B cell (primary cell): ENCODE measurements around the gene FAM124A. TPM values are rescaled to one million over a fixed set of nuclear protein-coding genes. Genes with fewer than 3 reads are reported as not detected.

Experiments used
- ATAC-seq: fragments of 200-7000 bp; cut with Tn5 transposase; one replicate; pipeline ENCODE4 v1.10.0; 2021; ENCODE audit warnings: low read depth, mild to moderate bottlenecking, moderate number of reproducible peaks, moderate library complexity
- CTCF ChIA-PET: fragments of 350-600 bp; sonication (Branson Sonifier 250); formaldehyde crosslinking; loops from one replicate; lab custom pipeline; 2021; ENCODE audit warnings: antibody characterized with exemption, inconsistent platforms; lab: Charles Lee
- POLR2A ChIA-PET: fragments of 350-600 bp; sonication (Branson Sonifier 250); formaldehyde crosslinking; loops from one replicate; lab custom pipeline; 2021; ENCODE audit warnings: antibody characterized with exemption; lab: Charles Lee
- DNase-seq: peaks from one replicate; pipeline ENCODE4 v3.0.0; 2013
- H2AFZ ChIP-seq: 2 replicates; pipeline ENCODE4 v1.6.1; 2012; ENCODE audit warnings: mild to moderate bottlenecking, low read depth, low read length; ENCODE audit not compliant: insufficient read depth, poor library complexity, severe bottlenecking
- H3K27ac ChIP-seq, 2 donors: 1 replicate in 1 of 2; 2 replicates in 1 of 2; pipeline ENCODE4 v1.5.1; 2012 to 2013; ENCODE audit warnings: low read length in 2 of 2, mild to moderate bottlenecking in 2 of 2, moderate library complexity in 1 of 2
- H3K27me3 ChIP-seq, 4 experiments: fragments of 200-600 bp in 1 of 4; sonication (generic) in 1 of 4; replicated peaks in 1 of 4; 1 replicate in 2 of 4; 2 replicates in 2 of 4; pipeline versions ENCODE4 v1.6.1 to v1.7.0; 2013 to 2016; ENCODE audit warnings: low read length in 3 of 4, mild to moderate bottlenecking in 2 of 4, mixed read lengths in 1 of 4, moderate library complexity in 1 of 4; ENCODE audit not compliant: insufficient read depth in 4 of 4, control insufficient read depth in 3 of 4; ENCODE audit errors: control extremely low read depth in 1 of 4
- H3K36me3 ChIP-seq, 2 experiments: replicated peaks in 1 of 2; 1 replicate in 1 of 2; 2 replicates in 1 of 2; pipeline versions ENCODE4 v1.6.1 to v1.7.1; 2013; ENCODE audit warnings: low read length in 1 of 2; ENCODE audit not compliant: insufficient read depth in 2 of 2, control insufficient read depth in 1 of 2; ENCODE audit errors: control extremely low read depth in 1 of 2, extremely low read depth in 1 of 2
- H3K4me1 ChIP-seq, 2 donors: fragments of 200-600 bp in 1 of 2; sonication (generic) in 1 of 2; 1 replicate in 1 of 2; 2 replicates in 1 of 2; pipeline versions ENCODE4 v1.5.1 to v1.6.1; 2013 to 2017; ENCODE audit warnings: low read length in 2 of 2; ENCODE audit not compliant: control insufficient read depth in 2 of 2, insufficient read depth in 2 of 2
- H3K4me2 ChIP-seq: replicated peaks from 2 replicates; pipeline ENCODE3; 2012; ENCODE audit warnings: mild to moderate bottlenecking, low read depth, low read length; ENCODE audit not compliant: poor library complexity, severe bottlenecking
- H3K4me3 ChIP-seq, 5 experiments: fragments of 200-600 bp in 1 of 5; sonication (generic) in 1 of 5; 1 replicate in 3 of 5; 2 replicates in 2 of 5; pipeline versions ENCODE4 v1.5.1 to v1.7.0; 2011 to 2016; ENCODE audit warnings: low read length in 4 of 5, mild to moderate bottlenecking in 4 of 5, low read depth in 2 of 5, control low read depth in 1 of 5, moderate library complexity in 1 of 5; ENCODE audit not compliant: insufficient read depth in 1 of 5; ENCODE audit errors: control extremely low read depth in 1 of 5, extremely low read depth in 1 of 5
- H3K79me2 ChIP-seq: fragments of 200-600 bp; sonication (generic); one replicate; pipeline ENCODE4 v1.6.0; 2016; ENCODE audit warnings: low read length; ENCODE audit not compliant: control insufficient read depth, insufficient read depth
- H3K9ac ChIP-seq: fragments of 200-600 bp; sonication (generic); 2 replicates; pipeline ENCODE4 v1.6.1; 2017; ENCODE audit warnings: mild to moderate bottlenecking, low read length, moderate library complexity
- H3K9me3 ChIP-seq, 3 donors: one replicate each; pipeline versions ENCODE4 v1.6.1 to v1.7.1; 2013; ENCODE audit warnings: low read length in 2 of 3; ENCODE audit not compliant: control insufficient read depth in 2 of 3, insufficient read depth in 1 of 3; ENCODE audit errors: control extremely low read depth in 1 of 3
- H4K20me1 ChIP-seq: 2 replicates; pipeline ENCODE4 v1.6.0; 2012; ENCODE audit warnings: mild to moderate bottlenecking, low read length; ENCODE audit not compliant: insufficient read depth, control insufficient read depth, poor library complexity, severe bottlenecking
- H3K27ac Mint-ChIP-seq: one replicate; pipeline ENCODE4 v1.8.0; 2021; ENCODE audit warnings: mixed read lengths
- H3K27me3 Mint-ChIP-seq: one replicate; pipeline ENCODE4 v1.8.0; 2021; ENCODE audit warnings: mixed read lengths
- H3K4me1 Mint-ChIP-seq: one replicate; pipeline ENCODE4 v1.8.0; 2021; ENCODE audit warnings: mixed read lengths
- H3K4me3 Mint-ChIP-seq: one replicate; pipeline ENCODE4 v1.8.0; 2021; ENCODE audit warnings: mixed read lengths
- H3K9me3 Mint-ChIP-seq: one replicate; pipeline ENCODE4 v1.8.0; 2022; ENCODE audit warnings: mixed read lengths; ENCODE audit not compliant: insufficient read depth
- EZH2 ChIP-seq: IDR thresholded peaks from 2 replicates; pipeline ENCODE4 v1.6.1; 2012; ENCODE audit warnings: borderline replicate concordance, low read depth, mild to moderate bottlenecking, moderate library complexity, low read length; ENCODE audit not compliant: insufficient read depth, poor library complexity, severe bottlenecking
- WGBS: methylation state at CpG from one replicate; pipeline ENCODE4 v1.1.5; 2013; ENCODE audit warnings: missing lambda C conversion rate; ENCODE audit not compliant: insufficient coverage; 5-methylcytosine and 5-hydroxymethylcytosine counted together
- intact Hi-C: fragments of 100-400 bp; cut with micrococcal nuclease; formaldehyde crosslinking; loops from one replicate; pipeline ENCODE4 v1.10.0; 2022
- polyA plus RNA-seq: library from polyadenylated mRNA; depleted of rRNA; stranded (reverse); fragments of >200 nt; gene quantifications from 2 replicates; pipeline ENCODE4 v1.2.3, GENCODE V29; 2012
- total RNA-seq, 2 donors: library from RNA; stranded (reverse); fragments of 120-200 nt in 1 of 2; gene quantifications; 1 replicate in 1 of 2; 2 replicates in 1 of 2; pipeline versions ENCODE4 v1.2.3 to v1.2.4, GENCODE V29; 2013 to 2022
- TF ChIP-seq, protein P1 (sequence below): fragments of 200-600 bp; IDR thresholded peaks from one replicate; pipeline ENCODE4 v1.8.0; 2022; ENCODE audit warnings: antibody characterized with exemption, mild to moderate bottlenecking

The FAM124A gene
- total and polyA plus RNA-seq, 2 donors (not counting 1 experiment from before 2014, with no cell fraction given), result 0.09 to 0.39 TPM

DNA sequence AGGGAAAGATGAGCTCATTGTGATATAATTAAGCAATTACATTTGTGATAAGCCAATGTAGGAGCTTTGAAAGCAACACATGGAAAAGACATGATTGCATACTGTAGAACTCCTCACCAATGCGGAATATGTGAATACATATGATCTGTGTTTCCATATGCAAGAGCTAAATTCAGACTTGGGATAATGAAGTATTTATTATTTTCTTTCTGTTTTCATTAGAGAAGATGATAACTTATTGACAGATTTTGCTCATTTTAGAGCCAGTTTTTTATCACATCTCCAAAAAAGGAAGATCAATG lies 14.2 kb downstream of the FAM124A start:
- no peak overlapping the region for H2AFZ ChIP-seq
- no CpG with 5 or more reads among the region's 1 CpG for WGBS
- H3K9ac ChIP-seq, result no peak overlapping the region
- ChIA-PET POLR2A (no interaction called here), CTCF (interaction anchor here (1.2 kb wide), 1 partner anchor 17 kb away, joined by 3 read pairs; no protein-coding TSS in a partner anchor)
- H3K27me3 ChIP-seq, result peaks cover 0 to 4% (median 2%) of the 10 kb centered on the region in 4 experiments
- ATAC-seq (no peak), DNase-seq (no peak)
- Mint-ChIP-seq H3K27ac (no peak overlapping the region), H3K27me3 (peaks cover 22% of the 10 kb centered on the region), H3K4me3 (no peak overlapping the region), H3K9me3 (no peaks in the 10 kb centered on the region), H3K4me1 (no peaks in the 10 kb centered on the region)
- H4K20me1 ChIP-seq, result no peaks in the 10 kb centered on the region
- H3K36me3 ChIP-seq, result no peaks in the 10 kb centered on the region
- no peaks in the 10 kb centered on the region for H3K79me2 ChIP-seq
- peaks cover 0 to 4% (median 2%) of the 10 kb centered on the region in 3 donors for H3K9me3 ChIP-seq
- intact Hi-C loops, result no loop called here
- H3K4me3 ChIP-seq, result no peak overlapping the region
- TF ChIP-seq EZH2, result no peak
- TF ChIP-seq, protein P1, sequence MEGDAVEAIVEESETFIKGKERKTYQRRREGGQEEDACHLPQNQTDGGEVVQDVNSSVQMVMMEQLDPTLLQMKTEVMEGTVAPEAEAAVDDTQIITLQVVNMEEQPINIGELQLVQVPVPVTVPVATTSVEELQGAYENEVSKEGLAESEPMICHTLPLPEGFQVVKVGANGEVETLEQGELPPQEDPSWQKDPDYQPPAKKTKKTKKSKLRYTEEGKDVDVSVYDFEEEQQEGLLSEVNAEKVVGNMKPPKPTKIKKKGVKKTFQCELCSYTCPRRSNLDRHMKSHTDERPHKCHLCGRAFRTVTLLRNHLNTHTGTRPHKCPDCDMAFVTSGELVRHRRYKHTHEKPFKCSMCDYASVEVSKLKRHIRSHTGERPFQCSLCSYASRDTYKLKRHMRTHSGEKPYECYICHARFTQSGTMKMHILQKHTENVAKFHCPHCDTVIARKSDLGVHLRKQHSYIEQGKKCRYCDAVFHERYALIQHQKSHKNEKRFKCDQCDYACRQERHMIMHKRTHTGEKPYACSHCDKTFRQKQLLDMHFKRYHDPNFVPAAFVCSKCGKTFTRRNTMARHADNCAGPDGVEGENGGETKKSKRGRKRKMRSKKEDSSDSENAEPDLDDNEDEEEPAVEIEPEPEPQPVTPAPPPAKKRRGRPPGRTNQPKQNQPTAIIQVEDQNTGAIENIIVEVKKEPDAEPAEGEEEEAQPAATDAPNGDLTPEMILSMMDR, result no peak
- H3K27ac ChIP-seq, result no peak overlapping the region
- no peak overlapping the region for H3K4me2 ChIP-seq
- H3K4me1 ChIP-seq, result no peaks in the 10 kb centered on the region

DNA sequence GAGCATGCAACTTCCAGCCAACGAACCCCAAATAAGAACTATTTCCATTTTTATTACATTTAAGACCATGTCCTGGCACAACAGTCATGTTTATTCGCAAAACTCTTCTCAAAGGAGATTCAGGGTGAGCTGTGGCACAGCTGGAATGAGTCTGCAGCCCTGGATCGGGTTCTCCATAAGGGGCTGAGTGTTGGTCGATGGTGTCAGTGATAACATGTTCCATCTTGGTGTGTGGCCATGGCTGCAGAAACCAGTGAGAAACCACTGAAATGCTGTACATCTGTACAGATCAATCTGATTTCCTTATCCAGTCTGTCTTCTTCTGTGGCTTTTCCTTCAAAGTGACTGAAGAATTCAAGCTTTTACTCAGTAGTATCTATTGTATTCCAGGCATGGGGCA lies 15.2 kb downstream of the FAM124A start:
- Histone ChIP-seq H3K4me3 (no peak overlapping the region), H3K9me3 (peaks cover 0 to 4% (median 2%) of the 10 kb centered on the region in 3 donors), H3K27me3 (peaks cover 0 to 4% (median 2%) of the 10 kb centered on the region in 4 experiments), H3K36me3 (no peaks in the 10 kb centered on the region), H3K27ac (no peak overlapping the region), H3K4me1 (no peaks in the 10 kb centered on the region), H3K9ac (no peak overlapping the region), H2AFZ (no peak overlapping the region), H3K4me2 (no peak overlapping the region), H4K20me1 (no peaks in the 10 kb centered on the region), H3K79me2 (no peaks in the 10 kb centered on the region)
- 100% methylated on average over 3 of the region's 4 CpGs for WGBS
- TF ChIP-seq, protein P1, result no peak
- TF ChIP-seq EZH2, result no peak
- ATAC-seq (no peak), DNase-seq (no peak)
- Mint-ChIP-seq H3K27me3 (peaks cover 18% of the 10 kb centered on the region), H3K27ac (no peak overlapping the region), H3K9me3 (no peaks in the 10 kb centered on the region), H3K4me1 (no peaks in the 10 kb centered on the region), H3K4me3 (no peak overlapping the region)
- intact Hi-C loops, result no loop called here
- ChIA-PET CTCF (interaction anchor here (0.9 kb wide), 1 partner anchor 1958 kb away, joined by 3 read pairs; no protein-coding TSS in a partner anchor), POLR2A (no interaction called here)
